HG03066 (cell line): ENCODE results near the gene CELSR1.
"Not testable (repeated sequence)": the region's sequence is repeated elsewhere in the genome, so short reads cannot be mapped to it uniquely, and the experiment has no call there.

Source experiments
- ATAC-seq: cut with Tn5 transposase; IDR thresholded peaks from one replicate; pipeline ENCODE4 v1.9.1; 2021; ENCODE audit warnings: low read depth; ENCODE audit not compliant: unreplicated experiment

CELSR1 gene

DNA sequence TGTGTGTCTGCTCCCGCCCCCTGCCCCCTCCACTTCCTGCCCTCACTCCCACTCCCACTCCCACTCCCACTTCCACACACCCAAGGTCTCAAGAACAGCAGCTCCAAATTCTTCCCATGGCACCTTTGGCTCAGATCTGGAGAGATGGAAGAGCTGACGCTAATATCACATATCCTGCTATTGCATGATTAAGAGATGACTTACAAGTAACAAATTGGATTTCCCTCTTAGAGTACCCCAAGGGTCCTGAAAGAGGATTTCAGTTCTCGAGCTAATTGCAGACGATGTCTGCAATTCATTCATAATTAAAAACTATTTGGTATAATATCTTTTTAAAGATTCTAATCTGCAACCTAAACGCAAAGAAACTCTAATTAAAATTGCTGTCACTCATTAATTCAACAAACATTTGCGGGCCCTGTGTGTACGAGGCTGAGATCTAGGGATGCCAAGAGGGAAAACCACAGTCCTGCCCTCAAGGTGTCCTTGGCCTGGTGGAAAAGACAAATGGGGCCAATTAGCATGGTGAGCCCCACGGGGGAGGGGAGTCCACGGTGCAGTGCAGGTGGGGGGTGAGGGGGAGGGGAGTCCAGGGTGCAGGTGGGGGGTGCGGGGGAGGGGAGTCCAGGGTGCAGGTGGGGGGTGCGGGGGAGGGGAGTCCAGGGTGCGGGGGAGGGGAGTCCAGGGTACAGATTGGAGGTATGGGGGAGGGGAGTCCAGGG is 50.3 kb downstream of the CELSR1 start:
- ATAC-seq: no peak

DNA sequence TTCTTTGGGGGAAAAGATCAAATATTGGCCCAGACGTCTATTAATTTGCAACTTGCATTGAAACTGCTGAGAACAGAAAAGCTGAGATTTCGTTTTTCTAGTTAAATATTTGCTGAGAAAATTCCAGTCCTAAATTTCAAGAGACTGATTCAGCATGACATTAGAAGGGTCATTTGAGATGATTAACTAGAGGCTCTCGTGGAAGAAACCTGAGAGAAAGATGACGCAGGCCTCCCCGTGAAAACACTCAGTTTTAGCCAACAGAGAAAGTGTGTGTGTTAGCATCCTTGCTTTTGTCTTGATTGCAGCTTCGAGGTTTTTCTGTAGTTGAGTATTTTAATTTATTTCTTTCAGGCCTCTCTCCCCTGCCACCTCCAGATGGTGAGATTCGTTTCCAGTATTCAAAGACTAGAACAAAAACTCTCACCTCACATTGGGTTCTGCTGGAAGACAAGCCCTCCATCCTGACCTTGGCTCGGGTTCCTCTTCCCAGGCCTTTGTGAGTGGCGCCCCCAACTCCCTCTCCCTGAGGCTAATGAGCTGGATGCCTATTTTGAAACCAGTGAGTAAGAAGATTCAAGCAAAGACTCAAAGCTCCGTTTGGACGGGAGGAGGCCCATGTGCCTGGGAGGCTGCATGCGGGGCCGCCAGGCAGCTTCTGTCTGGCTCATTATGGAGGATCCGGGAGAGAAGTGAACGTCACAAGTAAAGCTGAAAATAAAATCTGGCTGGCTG is 52.4 kb downstream of the CELSR1 start:
- no peak for ATAC-seq

DNA sequence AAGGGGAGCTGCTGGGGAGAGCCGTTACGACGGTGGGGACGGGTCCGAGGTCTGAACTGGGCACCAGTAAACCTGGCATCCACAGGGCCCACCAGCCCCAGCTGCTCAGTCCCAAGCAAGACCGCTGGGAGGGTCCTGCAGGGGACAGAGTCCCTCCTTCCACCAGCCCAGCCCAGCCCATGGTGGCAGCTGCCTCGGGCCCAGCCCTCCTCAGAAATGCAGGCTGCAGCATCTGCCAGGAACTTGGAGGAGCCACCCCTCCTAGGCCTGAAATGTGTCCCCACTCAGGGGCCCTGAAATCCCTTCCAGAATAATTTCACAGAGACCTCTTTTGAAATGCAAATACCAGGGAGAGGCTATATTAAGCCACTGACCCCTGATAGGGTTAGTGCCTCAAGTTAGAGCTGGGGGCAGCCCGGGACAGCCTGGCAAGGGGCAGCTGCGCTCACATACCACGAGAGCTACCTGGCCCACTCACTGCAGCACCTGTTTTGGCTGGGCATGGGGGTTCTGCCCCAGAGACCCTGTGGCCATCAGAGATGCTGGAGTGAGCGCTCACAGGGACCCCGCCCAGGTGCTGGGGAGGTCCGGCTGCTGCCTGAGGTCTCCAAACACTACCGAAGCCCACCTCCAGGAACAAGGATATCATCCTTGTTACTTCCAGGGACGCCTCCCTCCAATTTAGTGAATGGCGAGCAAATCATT is 53.1 kb downstream of the CELSR1 start:
- no peak for ATAC-seq

DNA sequence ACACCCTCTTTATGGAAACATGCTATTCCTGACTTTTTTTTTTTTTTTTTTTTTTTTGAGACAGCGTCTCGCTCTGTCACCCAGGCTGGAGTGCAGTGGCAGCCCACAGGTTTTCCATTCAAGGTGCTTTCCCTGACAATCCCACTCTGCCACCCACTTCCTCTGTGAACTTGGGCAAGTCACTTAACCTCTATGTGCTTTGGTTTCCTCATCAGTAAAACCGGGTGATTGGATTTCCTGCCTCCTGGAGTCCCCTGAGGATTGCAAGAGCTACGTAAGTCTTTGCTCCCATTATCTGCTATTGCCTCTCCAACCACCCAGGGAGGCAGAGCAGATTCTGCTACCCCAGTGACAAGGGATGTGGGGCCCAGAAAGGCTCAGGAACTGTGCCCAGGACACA is 54.1 kb downstream of the CELSR1 start:
- no peak for ATAC-seq

DNA sequence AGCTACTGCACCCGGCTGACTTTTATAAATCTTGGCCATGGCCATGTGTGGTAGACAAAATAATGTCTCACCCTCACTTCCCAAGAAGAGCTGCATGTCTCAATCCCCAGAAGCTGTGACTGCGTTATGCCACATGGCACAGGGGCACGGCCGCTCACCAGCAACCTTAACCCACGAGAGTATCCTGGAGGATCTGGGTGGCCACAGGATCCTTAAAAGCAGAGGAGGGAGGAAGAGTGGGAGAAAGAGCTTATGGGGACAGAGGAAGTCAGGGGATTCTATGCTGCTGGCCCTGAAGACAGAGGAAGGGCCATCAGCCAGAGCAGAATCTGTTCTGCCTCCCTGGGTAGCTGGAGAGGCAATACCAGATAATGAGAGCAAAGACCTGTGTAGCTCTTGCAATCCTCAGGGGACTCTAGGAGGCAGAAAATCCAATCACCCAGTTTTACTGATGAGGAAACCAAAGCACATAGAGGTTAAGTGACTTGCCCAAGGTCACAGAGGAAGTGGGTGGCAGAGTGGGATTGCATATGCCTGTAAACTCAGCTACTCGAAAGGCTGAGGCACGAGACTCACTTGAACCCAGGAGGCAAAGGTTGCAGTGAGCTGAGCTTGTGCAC is 55.3 kb downstream of the CELSR1 start:
- no peak for ATAC-seq

DNA sequence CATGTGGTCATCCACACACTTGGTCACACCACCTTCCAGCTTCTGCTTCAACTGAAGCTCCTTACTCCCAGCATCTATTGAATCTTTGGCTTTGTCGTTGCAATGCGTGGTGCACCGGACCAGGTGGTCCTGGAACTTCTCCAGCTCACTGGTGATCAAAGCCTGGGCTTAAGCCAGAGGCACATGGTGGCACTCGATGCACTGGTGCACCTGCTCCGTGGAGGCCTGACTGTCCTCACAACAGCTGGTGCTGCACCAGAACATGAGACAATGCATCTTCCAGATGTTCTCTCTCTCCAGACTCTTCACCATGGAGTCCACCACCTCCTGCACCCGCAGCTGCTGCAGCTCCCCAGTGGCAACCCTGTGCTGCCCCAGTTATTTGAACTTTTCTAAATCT is 56.0 kb downstream of the CELSR1 start:
- no peak for ATAC-seq

DNA sequence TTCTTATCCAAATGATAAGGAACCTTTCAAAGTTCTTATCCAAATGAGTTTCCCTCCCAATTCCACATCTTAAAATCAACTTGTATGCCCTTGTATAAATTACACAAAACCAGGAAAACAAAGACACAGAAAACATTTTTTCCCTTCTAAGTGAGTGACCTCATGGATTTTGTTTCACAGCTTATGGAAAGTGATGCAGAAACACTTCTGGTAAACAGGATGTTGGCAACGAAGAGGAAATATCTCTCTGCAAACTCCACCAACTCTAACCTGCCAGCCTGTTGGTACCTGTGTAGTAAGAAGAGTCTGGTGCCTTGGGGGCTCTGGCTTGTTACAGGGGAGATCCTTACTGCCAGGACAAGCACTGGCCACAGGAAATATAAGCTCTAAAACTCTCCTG is 57.0 kb downstream of the CELSR1 start:
- ATAC-seq: no peak

DNA sequence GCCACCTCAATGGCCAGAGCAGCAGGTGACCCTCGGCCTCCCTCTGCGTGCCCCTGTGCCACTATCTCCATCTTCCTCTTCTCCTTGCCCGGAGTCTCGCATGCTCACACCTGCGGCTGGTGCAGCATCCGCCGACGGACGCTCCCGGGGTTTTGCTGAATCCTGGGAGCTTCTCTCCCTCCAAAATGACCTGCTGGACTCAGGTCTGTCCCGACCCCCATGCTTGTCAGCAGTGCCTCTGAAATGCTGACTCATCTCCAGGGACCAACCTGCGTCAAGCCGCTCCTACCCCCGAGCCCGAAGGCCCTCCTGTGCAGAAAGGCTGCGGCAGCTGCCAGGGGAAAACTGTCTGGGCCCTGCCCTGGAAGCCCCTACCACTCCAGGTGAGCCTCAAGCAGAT is 58.4 kb downstream of the CELSR1 start:
- no peak for ATAC-seq

DNA sequence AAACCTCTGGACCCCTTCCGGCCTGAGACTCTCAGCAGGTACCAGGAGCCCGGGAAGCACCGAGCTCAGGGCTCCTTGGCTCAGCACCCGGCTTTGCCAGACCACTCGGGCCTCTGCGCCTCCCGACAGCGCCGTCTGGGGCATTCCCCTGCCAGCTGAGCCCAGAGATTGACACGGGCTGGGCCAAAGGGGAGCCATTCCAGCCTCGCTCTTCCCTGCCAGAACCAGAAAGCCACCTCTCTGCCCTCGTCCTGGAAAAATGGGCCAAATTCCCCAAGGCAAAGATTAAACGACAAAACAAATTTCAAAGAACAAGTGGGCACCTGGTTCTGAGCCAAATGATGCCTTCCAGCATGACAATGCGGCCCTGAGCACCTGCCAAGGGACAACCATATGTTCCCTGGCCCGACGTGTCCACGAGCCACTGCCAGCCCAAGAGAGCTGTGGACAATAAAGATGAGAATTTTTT is 59.3 kb downstream of the CELSR1 start:
- no peak for ATAC-seq

DNA sequence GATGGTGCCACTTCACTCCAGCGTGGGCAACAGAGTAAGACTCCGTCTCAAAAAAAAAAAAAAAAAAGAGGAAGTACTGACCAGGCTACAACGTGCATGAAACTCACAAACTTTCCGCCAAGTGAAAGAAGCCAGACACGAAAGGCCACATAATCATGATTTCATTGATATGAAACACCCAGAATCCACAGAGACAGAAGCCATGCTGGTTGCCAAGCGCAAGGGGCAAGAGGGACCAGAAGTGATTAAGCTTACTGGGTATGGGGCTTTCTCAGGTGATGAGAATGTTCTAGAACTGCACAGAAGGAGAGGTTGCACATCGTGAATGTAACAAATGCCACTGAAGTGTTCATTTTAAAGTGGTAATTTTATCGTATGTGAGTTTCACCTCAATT is 60.9 kb downstream of the CELSR1 start:
- ATAC-seq: no peak

DNA sequence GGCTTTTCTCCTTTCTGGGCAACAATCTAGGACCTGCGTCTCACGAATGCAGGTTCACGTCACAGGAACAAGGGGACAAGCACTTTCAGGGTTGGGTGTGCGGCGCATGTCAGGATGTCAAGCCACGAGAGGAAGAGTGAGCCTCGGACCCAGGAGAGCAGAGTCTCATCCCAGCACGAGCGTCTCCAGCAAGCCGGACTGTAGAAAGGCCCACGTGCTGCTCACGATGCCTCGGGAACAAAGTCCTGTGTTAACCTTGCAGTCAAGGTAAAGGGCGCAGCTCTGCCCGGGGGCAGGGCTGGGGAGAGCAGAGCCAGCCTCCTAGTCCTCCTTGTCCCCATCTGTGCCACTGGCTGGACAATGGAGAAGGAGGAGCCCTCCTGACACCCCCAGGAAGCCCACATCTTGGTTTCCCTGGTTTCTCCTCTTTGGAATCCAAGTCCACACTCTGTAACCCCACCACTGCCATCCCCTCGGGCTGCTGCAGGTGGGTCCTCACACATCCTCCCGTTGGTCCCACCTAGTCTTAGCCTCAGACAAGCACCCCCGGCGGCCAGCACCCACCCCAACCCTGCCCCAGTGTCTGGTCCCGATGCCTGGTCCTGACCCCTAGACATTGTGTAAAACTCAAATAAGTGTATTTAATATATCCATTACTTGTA is 63.4 kb downstream of the CELSR1 start:
- ATAC-seq: no peak

DNA sequence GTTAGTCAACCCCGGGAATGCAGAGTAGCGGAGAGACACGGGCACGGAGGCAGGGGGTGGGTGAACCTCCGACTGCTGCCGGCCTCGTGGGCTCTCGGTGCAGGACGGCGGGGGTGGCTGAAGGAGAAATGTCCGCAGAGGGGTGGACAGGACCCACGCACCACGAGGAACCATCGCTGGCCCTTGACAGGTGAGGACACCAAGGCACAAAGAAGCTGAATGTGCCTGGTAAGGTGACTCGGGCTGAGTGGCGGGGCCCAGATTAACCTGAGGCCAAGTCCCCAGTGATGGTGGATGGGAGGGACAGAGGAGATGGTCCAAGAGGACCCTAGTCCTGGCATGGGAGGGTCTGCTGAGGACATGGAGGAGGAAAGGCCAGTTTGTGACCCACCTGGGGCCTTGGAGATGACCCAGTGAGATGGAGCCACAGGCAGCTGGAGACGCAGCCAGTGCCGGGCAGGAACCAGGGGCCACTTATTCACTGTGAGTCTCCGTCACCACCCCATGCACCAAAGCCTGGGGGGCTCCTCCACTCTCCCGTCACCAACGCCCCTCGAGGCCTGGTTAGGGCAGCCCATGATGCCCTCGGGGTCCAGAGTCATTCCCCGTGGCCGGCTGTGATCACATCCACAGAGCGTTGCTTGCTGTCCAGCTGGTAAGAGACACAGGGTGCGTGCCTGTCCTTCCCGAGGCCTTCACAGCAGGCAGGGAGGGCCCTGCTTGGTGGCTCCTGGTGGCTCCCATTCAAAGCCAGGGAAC is 64.2 kb downstream of the CELSR1 start:
- ATAC-seq: no peak

DNA sequence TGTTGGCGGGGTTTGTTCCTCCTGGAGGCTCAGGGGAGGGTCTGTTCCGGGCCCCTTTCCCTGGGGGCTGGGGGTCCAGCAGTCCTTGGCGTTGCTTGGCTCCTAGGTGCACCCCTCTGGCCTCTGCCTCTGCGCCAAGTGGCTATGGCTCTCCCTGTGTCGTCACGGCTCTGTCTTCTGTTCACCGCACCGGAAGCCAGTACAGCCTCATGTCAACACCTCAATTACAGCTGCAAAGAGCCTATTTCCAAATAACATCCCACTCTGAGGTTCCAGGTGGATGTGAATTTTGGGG is 64.8 kb downstream of the CELSR1 start:
- no peak for ATAC-seq

DNA sequence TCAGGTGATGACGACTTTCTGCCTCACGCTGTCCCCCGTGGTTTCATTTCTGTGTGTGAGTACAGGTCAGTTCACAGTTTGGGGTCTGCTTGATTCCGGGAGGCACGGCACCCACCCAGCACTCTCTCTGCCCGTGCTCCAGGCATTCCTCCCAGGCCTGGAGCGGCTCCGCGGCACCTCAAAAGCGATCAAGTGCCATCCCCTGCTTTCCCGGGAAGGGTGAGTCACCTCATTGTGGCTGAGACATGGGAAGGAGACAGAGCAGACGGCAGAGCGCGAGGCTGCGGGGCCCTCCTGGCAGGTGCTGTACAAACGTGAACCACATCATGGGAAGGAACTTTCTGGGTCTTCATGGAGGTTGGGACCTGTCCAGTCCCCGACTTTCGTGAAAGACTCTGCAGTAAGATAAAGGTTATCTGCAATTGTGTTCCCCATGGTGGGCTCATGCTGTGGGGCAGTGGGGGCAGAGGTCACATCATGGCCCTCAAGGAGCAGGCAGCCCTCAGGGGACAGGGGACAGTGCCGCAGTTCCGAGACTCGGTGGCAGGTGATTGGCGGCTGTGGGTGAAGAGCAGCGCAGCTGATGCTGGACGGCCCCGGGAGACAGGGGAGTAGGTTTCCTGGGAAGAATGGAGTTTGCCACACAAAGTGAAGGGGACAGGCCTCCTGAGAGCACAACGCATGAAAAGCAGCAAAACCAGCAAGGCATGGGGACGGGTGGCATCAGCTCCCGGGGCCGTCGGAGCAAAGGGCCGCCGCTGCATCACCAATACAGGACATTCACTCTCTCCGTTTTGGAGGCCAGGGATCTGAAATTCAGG is 65.3 kb downstream of the CELSR1 start:
- no peak for ATAC-seq

DNA sequence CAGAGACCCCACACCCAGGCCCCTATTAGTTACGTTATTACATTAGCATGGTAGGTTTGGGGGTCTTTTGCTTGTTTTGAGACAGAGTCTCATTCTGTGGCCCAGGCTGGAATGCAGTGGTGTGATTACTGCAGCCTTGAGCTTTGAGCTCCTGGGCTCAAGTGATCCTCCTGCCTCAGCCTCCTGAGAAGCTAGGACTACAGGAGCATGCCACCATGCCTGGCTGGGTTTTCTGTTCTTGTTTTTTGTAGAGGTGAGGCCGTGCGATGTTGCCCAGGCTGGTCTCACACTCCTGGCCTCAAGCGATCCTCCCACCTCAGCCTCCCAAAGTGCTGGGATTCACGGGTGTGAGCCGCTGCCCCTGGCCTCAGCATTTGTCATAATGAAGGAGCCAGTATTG is 66.1 kb downstream of the CELSR1 start:
- not testable (repeated sequence) for ATAC-seq

DNA sequence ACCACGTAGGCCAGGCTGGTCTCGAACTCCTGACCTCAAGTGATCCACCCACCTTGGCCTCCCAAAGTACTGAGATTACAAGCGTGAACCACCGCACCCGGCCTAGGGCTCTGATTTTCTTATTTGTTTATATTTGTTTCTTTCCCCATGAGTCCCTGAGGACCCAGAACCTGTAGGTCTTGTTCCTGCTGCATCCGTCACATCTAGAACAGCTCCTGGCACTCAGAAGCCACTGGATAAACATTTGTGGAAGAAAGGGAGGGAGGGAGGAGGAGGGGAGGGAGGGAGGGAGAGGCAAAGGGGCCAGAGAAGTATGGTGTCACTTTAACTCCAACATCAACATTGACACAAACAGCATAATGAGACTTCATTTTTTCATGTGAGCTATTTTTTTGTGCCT is 67.7 kb downstream of the CELSR1 start:
- no peak for ATAC-seq

DNA sequence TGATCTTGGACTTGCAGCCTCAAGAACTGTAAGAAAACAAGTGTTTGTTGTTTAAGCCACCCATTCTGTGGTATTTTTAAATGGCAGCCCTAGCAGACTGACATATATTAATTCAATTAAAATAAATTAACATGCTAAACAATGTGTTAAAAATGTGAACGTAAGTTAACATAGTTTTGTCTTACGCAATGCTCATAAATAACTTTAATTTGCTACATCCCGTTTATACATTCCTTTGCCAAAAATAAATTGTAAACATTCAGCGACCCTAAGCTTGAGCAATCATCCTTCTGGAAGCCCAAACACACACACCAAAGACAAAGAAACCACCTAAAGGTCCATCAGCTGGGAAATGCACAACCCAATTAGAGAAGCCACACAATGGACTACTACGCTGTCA is 70.4 kb downstream of the CELSR1 start:
- no peak for ATAC-seq

DNA sequence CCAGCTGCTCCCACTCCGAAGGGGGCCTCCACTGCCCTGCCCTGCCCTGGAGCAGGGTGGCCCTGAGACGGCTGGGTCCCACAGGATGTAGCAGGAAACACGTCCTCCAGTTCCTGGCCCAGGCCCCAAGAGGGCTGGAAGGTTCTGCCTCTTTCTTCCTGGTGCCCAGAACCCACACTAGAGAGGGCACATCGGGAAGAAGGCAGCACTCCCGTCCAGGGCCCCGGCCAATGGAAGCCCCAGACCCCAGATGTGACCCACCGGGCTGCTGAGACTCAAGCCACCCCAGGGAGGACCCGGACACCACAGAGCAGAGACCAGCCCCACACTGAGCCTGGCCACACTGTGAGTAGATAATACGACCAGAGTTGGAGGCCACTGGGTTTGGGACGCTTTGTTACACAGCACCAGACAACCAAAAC is 71.2 kb downstream of the CELSR1 start:
- no peak for ATAC-seq

DNA sequence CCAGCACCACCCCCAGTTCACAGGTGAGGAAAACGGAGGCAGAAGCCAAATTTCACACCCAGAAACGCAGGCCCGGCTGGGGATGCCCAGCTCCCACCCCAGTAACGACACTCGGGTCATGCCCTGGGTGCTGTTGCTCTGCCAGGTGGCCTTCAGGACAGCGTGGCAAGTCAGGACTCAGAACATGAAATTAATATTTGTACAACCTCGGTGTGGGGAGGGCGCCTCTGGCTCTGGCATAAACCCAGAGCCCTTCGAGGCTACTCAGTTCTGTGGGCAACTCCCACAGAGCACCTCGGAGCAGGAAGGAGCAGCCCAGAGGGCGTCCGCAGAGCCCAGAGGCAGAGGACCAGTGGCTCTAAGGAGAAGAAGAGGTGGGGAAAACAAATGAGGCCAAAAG is 71.6 kb downstream of the CELSR1 start:
- ATAC-seq: no peak
